ENCODE results near the gene THEM4.

GRCh38 chr1:151852733-151853132 lies 56.6 kb downstream of the THEM4 start:
- TF ChIP-seq CTCF (IDR thresholded peaks at IDR 0.05): no peak
- no peak for TF ChIP-seq POLR2A (IDR thresholded peaks at IDR 0.05)

Data from heart left ventricle (tissue), 13 donors.